Lung (tissue), 12 donors: ENCODE measurements around the gene MGAT3. TPM values are rescaled to one million over a fixed set of nuclear protein-coding genes. Genes with fewer than 3 reads are reported as not detected.

Experiments
- ATAC-seq: fragments of 200-7000 bp; cut with Tn5 transposase; one replicate; pipeline ENCODE4 v1.9.1; 2020; ENCODE audit warnings: moderate number of reproducible peaks; ENCODE audit not compliant: insufficient read depth, low FRiP score
- DNase-seq, 3 donors: peaks; one replicate each; pipeline ENCODE4 v3.0.0-alpha.2; 2013 to 2017
- H3K27ac ChIP-seq, 2 donors: one replicate each; pipeline ENCODE4 v1.5.1; 2013; ENCODE audit warnings: mild to moderate bottlenecking in 2 of 2, moderate library complexity in 2 of 2, control low read depth in 1 of 2, inconsistent platforms in 1 of 2, low read depth in 1 of 2, low read length in 1 of 2
- H3K27me3 ChIP-seq, 3 donors: one replicate each; pipeline ENCODE4 v1.5.1; 2013; ENCODE audit warnings: low read length in 2 of 3; ENCODE audit not compliant: control insufficient read depth in 3 of 3, insufficient read depth in 3 of 3
- H3K36me3 ChIP-seq, 4 donors: one replicate each; pipeline ENCODE4 v1.5.1; 2013; ENCODE audit warnings: low read length in 4 of 4, mild to moderate bottlenecking in 1 of 4, moderate library complexity in 1 of 4; ENCODE audit not compliant: control insufficient read depth in 4 of 4, insufficient read depth in 4 of 4
- H3K4me1 ChIP-seq, 5 donors: one replicate each; pipeline ENCODE4 v1.5.1; 2013; ENCODE audit warnings: low read length in 5 of 5, mild to moderate bottlenecking in 2 of 5, moderate library complexity in 1 of 5; ENCODE audit not compliant: control insufficient read depth in 5 of 5, insufficient read depth in 5 of 5
- H3K4me3 ChIP-seq: one replicate; pipeline ENCODE4 v1.5.1; 2013; ENCODE audit warnings: mild to moderate bottlenecking, control low read depth, moderate library complexity
- H3K9ac ChIP-seq, 2 donors: one replicate each; pipeline ENCODE4 v1.5.1; 2013; ENCODE audit warnings: low read length in 2 of 2, control low read depth in 1 of 2; ENCODE audit not compliant: insufficient read depth in 1 of 2
- H3K9me3 ChIP-seq, 4 donors: one replicate each; pipeline ENCODE4 v1.5.1; 2013; ENCODE audit warnings: low read length in 3 of 4, mild to moderate bottlenecking in 1 of 4, moderate library complexity in 1 of 4; ENCODE audit not compliant: control insufficient read depth in 4 of 4, insufficient read depth in 3 of 4
- WGBS, 2 donors: extraction: QIAGEN DNeasy Blood & Tissue Kit; methylation state at CpG; one replicate each; pipeline ENCODE4 v1.1.7; 2013; 5-methylcytosine and 5-hydroxymethylcytosine counted together
- polyA plus RNA-seq, 2 donors: library from polyadenylated mRNA; stranded (reverse); fragments of 200-250 nt; gene quantifications; one replicate each; pipeline ENCODE4 v1.2.1, GENCODE V29; 2013
- total RNA-seq, 2 donors: library from RNA; depleted of rRNA in 1 of 2; stranded (reverse); fragments of >200 nt in 1 of 2; gene quantifications; one replicate each; pipeline ENCODE4 v1.2.1, GENCODE V29; 2014 to 2021
- TF ChIP-seq, protein P1 (sequence below): IDR thresholded peaks from 2 replicates; pipeline ENCODE4 v1.5.1; 2012; ENCODE audit warnings: mild to moderate bottlenecking; ENCODE audit errors: control extremely low read depth, extremely low read depth
- donor health status: control.
- donor health status: control.
- donor health status: Bipolar disorder and iron deficiency.
- donor health status: healthy.
- donor health status: DM: yes; HTN: yes; CAD: no.

MGAT3 gene
- total and polyA plus RNA-seq, 4 donors = 5.6 to 19.4 (median 5.9) TPM

DNA sequence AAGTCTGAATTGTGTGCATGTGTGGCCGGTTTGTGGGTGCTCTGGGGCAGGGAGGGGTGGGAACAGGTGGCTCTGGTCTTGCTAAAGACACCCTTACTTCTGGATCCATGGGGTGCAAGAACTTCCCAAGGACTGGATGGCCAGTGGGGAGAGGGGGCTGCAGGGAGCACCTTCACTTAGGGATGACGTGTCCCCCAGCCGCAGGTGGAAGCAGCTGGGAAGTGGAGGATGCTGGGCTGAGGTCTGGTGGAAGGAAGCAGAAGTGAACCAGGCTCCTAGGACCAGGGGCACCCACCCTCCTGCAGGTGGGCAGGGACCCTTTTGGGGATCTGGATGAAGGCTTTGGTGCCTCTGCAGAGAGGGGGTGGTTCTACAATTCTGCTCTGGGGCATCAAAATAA, 35.4 kb downstream of the MGAT3 start:
- H3K4me1 ChIP-seq = peaks cover 0 to 13% (median 0%) of the 10 kb centered on the region in 5 donors
- no peaks in the 10 kb centered on the region for H3K9me3 ChIP-seq
- TF ChIP-seq, protein P1, sequence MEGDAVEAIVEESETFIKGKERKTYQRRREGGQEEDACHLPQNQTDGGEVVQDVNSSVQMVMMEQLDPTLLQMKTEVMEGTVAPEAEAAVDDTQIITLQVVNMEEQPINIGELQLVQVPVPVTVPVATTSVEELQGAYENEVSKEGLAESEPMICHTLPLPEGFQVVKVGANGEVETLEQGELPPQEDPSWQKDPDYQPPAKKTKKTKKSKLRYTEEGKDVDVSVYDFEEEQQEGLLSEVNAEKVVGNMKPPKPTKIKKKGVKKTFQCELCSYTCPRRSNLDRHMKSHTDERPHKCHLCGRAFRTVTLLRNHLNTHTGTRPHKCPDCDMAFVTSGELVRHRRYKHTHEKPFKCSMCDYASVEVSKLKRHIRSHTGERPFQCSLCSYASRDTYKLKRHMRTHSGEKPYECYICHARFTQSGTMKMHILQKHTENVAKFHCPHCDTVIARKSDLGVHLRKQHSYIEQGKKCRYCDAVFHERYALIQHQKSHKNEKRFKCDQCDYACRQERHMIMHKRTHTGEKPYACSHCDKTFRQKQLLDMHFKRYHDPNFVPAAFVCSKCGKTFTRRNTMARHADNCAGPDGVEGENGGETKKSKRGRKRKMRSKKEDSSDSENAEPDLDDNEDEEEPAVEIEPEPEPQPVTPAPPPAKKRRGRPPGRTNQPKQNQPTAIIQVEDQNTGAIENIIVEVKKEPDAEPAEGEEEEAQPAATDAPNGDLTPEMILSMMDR = no peak
- peaks cover 0 to 8% (median under 1%) of the 10 kb centered on the region in 4 donors for H3K36me3 ChIP-seq
- no peak for ATAC-seq
- DNase-seq = no peak
- H3K27me3 ChIP-seq = no peaks in the 10 kb centered on the region
- H3K4me3 ChIP-seq = no peak overlapping the region
- WGBS, 2 donors = 58 to 72% methylated on average over 3 of the region's 3 CpGs
- H3K9ac ChIP-seq = no peak overlapping the region
- no peak overlapping the region for H3K27ac ChIP-seq

DNA sequence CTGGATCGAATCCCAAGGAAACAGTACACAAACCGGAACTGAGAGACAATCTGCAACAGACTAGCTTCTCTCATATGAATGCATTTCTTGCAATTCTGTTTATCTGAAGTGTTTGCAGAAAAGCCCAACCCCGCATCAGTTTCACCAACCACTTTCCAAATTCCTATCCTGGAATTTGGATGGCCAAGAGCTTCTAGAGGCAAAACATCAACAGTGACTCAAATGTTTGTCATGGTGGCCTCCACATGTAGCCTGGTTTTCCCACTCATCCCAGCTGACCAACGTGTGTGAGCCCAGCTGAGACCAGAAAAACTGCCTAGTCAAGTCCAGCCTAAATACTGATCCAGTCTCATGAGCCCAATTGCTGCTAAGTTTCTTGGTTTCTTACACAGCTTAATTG, 36.9 kb downstream of the MGAT3 start:
- TF ChIP-seq, protein P1 = no peak
- peaks cover 0 to 2% (median 0%) of the 10 kb centered on the region in 4 donors for H3K36me3 ChIP-seq
- H3K9ac ChIP-seq = no peak overlapping the region
- H3K4me3 ChIP-seq = no peak overlapping the region
- H3K27me3 ChIP-seq = no peaks in the 10 kb centered on the region
- peak in 1 of 3 donors; percentile 11 for DNase-seq
- no peaks in the 10 kb centered on the region for H3K9me3 ChIP-seq
- ATAC-seq = no peak
- no peak overlapping the region for H3K27ac ChIP-seq
- H3K4me1 ChIP-seq = peaks cover 0 to 13% (median 2%) of the 10 kb centered on the region in 5 donors
- WGBS, 2 donors = 61 to 84% methylated on average over 4 of the region's 4 CpGs

DNA sequence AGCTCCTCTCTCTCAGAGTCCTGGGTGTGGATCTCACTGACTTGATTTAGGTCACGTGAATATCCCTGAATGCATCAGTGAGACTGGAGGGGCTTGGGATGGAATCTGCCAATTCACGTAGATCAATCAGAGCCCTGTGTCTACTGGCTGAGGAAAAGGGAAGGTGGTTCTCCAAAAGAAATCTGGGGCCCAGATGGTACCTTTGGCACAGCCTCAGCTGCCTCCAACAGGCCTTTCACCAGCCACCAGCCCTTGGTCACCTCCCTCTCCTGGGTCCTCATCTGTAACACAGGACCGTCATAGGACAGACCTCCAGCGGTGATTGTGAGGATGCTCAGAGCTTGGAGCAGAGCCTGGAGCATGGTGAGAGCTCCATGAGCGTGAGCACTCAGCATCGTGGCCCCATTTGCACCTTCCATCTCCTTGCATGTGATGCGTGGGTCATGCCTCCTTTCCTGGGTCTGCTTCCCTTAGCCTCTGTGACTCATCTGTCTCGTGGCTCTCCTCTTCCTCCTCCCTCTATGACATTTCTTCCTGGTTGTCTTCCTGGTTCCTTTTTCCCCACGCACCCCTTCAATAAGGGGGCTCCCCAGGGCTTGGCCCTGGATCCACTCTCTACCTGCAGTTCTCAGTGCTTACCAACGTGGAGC, 37.8 kb downstream of the MGAT3 start:
- WGBS, 2 donors = 74 to 80% methylated on average over 10 of the region's 10 CpGs
- Histone ChIP-seq H3K4me3 (no peak overlapping the region), H3K36me3 (peaks cover 0 to 2% (median 0%) of the 10 kb centered on the region in 4 donors), H3K9ac (no peak overlapping the region), H3K27ac (peak overlapping the region in 1 of 2 donors; percentile 49), H3K9me3 (no peaks in the 10 kb centered on the region), H3K4me1 (peaks cover 0 to 12% (median 2%) of the 10 kb centered on the region in 5 donors), H3K27me3 (no peaks in the 10 kb centered on the region)
- TF ChIP-seq, protein P1 = no peak
- no peak for DNase-seq
- ATAC-seq = no peak
